GM23248 (cell line): ENCODE data around the gene FAM161B.

Source experiments
- EZH2 ChIP-seq: fragments of 200-600 bp; sonication (generic); IDR thresholded peaks from 2 replicates; pipeline ENCODE4 v1.6.1; 2018; ENCODE audit warnings: antibody characterized with exemption, mild to moderate bottlenecking; ENCODE audit not compliant: insufficient read depth, poor library complexity, severe bottlenecking
- EZH2phosphoT487 ChIP-seq: fragments of 200-600 bp; sonication (generic); IDR thresholded peaks from 2 replicates; pipeline ENCODE4 v1.6.1; 2018; ENCODE audit warnings: antibody characterized with exemption, moderate library complexity, mild to moderate bottlenecking, low read depth; ENCODE audit not compliant: insufficient read depth

- TF ChIP-seq EZH2 = no peak
- no peak for TF ChIP-seq EZH2phosphoT487
Observed at GRCh38 chr14:73997944-73998447, 48.1 kb upstream of the FAM161B start.
